Liver (tissue), 9 donors: ENCODE measurements around the gene HRH1. TPM values are rescaled to one million over a fixed set of nuclear protein-coding genes. Genes with fewer than 3 reads are reported as not detected.

ENCODE experiments used
- DNase-seq: peaks from one replicate; pipeline ENCODE4 v3.0.0-alpha.2; 2017; ENCODE audit warnings: low spot score
- H3K27ac ChIP-seq, 2 donors: one replicate each; pipeline ENCODE4 v1.7.0; 2013; ENCODE audit warnings: inconsistent platforms in 2 of 2, low read length in 2 of 2, control low read depth in 1 of 2, low read depth in 1 of 2, mild to moderate bottlenecking in 1 of 2
- H3K27me3 ChIP-seq, 4 donors: one replicate each; pipeline versions ENCODE4 v1.6.1 to v1.7.0; 2013; ENCODE audit warnings: low read length in 3 of 4, inconsistent platforms in 1 of 4, mild to moderate bottlenecking in 1 of 4, moderate library complexity in 1 of 4; ENCODE audit not compliant: control insufficient read depth in 4 of 4, insufficient read depth in 4 of 4
- H3K36me3 ChIP-seq, 4 donors: one replicate each; pipeline versions ENCODE4 v1.6.1 to v1.7.0; 2013; ENCODE audit warnings: low read length in 3 of 4, mild to moderate bottlenecking in 3 of 4, low read depth in 1 of 4, moderate library complexity in 1 of 4; ENCODE audit not compliant: control insufficient read depth in 4 of 4, insufficient read depth in 3 of 4
- H3K4me1 ChIP-seq, 4 donors: one replicate each; pipeline versions ENCODE4 v1.6.1 to v1.7.0; 2013; ENCODE audit warnings: low read length in 3 of 4, mild to moderate bottlenecking in 3 of 4, moderate library complexity in 1 of 4; ENCODE audit not compliant: control insufficient read depth in 4 of 4, insufficient read depth in 4 of 4
- H3K4me3 ChIP-seq, 3 donors: one replicate each; pipeline versions ENCODE4 v1.6.1 to v1.7.0; 2013; ENCODE audit warnings: low read length in 3 of 3, control low read depth in 1 of 3, low read depth in 1 of 3, mild to moderate bottlenecking in 1 of 3
- H3K9ac ChIP-seq, 2 donors: one replicate each; pipeline ENCODE4 v1.7.0; 2013; ENCODE audit warnings: low read length in 2 of 2, mild to moderate bottlenecking in 2 of 2, moderate library complexity in 2 of 2, control low read depth in 1 of 2, low read depth in 1 of 2
- H3K9me3 ChIP-seq, 4 donors: one replicate each; pipeline versions ENCODE4 v1.6.1 to v1.7.0; 2013; ENCODE audit warnings: low read length in 3 of 4; ENCODE audit not compliant: control insufficient read depth in 4 of 4
- CTCF ChIP-seq: fragments of 150-350 bp; IDR thresholded peaks from 2 replicates; pipeline ENCODE4 v1.5.1; 2017; ENCODE audit warnings: improper control_type of control experiment, low read depth, low read length; ENCODE audit not compliant: missing input control
- EGR1 ChIP-seq, 2 donors: IDR thresholded peaks; 2 replicates each; pipeline ENCODE4 v1.6.1; 2016 to 2018; ENCODE audit warnings: antibody characterized with exemption in 2 of 2, low read depth in 2 of 2
- FOXA1 ChIP-seq: IDR thresholded peaks from 2 replicates; pipeline ENCODE4 v1.6.1; 2016; ENCODE audit warnings: antibody characterized with exemption
- FOXA2 ChIP-seq: IDR thresholded peaks from 2 replicates; pipeline ENCODE4 v1.6.1; 2016; ENCODE audit warnings: antibody characterized with exemption
- GABPA ChIP-seq, 2 donors: IDR thresholded peaks in 1 of 2; conservative IDR thresholded peaks in 1 of 2; 2 replicates each; pipeline ENCODE4 v1.6.1; 2016; ENCODE audit warnings: antibody characterized with exemption in 2 of 2, mild to moderate bottlenecking in 1 of 2, moderate library complexity in 1 of 2
- HNF4A ChIP-seq, 2 donors: conservative IDR thresholded peaks; 2 replicates each; pipeline ENCODE4 v1.6.1; 2016; ENCODE audit warnings: antibody characterized with exemption in 2 of 2, mild to moderate bottlenecking in 2 of 2
- HNF4G ChIP-seq: IDR thresholded peaks from 2 replicates; pipeline ENCODE4 v1.6.1; 2016; ENCODE audit warnings: antibody characterized with exemption
- JUND ChIP-seq, 2 donors: IDR thresholded peaks; 2 replicates each; pipeline ENCODE4 v1.6.1; 2016; ENCODE audit warnings: antibody characterized with exemption in 2 of 2
- NR2F2 ChIP-seq: IDR thresholded peaks from 2 replicates; pipeline ENCODE4 v1.6.1; 2016; ENCODE audit warnings: antibody characterized with exemption
- RAD21 ChIP-seq, 2 donors: IDR thresholded peaks; 2 replicates each; pipeline ENCODE4 v1.6.1; 2016; ENCODE audit warnings: antibody characterized with exemption in 2 of 2, mild to moderate bottlenecking in 2 of 2
- RXRA ChIP-seq, 2 donors: IDR thresholded peaks; 2 replicates each; pipeline ENCODE4 v1.6.1; 2017 to 2018; ENCODE audit warnings: antibody characterized with exemption in 2 of 2, mild to moderate bottlenecking in 1 of 2
- SP1 ChIP-seq: IDR thresholded peaks from 2 replicates; pipeline ENCODE4 v1.6.1; 2018; ENCODE audit warnings: antibody characterized with exemption, mild to moderate bottlenecking
- TAF1 ChIP-seq: conservative IDR thresholded peaks from 2 replicates; pipeline ENCODE4 v1.6.1; 2016; ENCODE audit warnings: antibody characterized with exemption, mild to moderate bottlenecking
- YY1 ChIP-seq: IDR thresholded peaks from 2 replicates; pipeline ENCODE4 v1.6.1; 2016; ENCODE audit warnings: antibody characterized with exemption, mild to moderate bottlenecking
- ZBTB33 ChIP-seq: IDR thresholded peaks from 2 replicates; pipeline ENCODE4 v1.6.1; 2016; ENCODE audit warnings: antibody characterized with exemption
- WGBS: extraction: QIAGEN DNeasy Blood & Tissue Kit; methylation state at CpG from one replicate; pipeline ENCODE4 v1.1.7; 2013; 5-methylcytosine and 5-hydroxymethylcytosine counted together
- polyA plus RNA-seq, 2 donors: library from polyadenylated mRNA; stranded (reverse) in 1 of 2; unstranded in 1 of 2; fragments of 200-250 nt in 1 of 2; fragments of >200 nt in 1 of 2; fragmentation: Nextera tagmentation in 1 of 2; extraction: Ambion mirVana in 1 of 2; gene quantifications; one replicate each; pipeline versions ENCODE4 v1.2.1 to v1.2.3, GENCODE V29; 2013 to 2015
- total RNA-seq, 2 donors: library from RNA; depleted of rRNA; stranded (reverse); fragments of >200 nt; gene quantifications; one replicate each; pipeline ENCODE4 v1.2.3, GENCODE V29; 2014
- TF ChIP-seq, protein P1 (sequence below): IDR thresholded peaks from 2 replicates; pipeline ENCODE4 v1.6.1; 2016; ENCODE audit warnings: antibody characterized with exemption
- donor health status: healthy.
- donor health status: healthy.
- donor health status: healthy.
- donor health status: healthy.
- donor health status: healthy.

HRH1 gene
- total and polyA plus RNA-seq, 4 donors, result 0.07 to 1.3 (median 0.31) TPM

- Histone ChIP-seq H3K36me3 (no peaks in the 10 kb centered on the region), H3K27ac (no peak overlapping the region), H3K9ac (no peak overlapping the region), H3K27me3 (no peaks in the 10 kb centered on the region), H3K4me1 (no peaks in the 10 kb centered on the region), H3K9me3 (peaks cover 0 to 3% (median 1%) of the 10 kb centered on the region in 4 donors), H3K4me3 (no peak overlapping the region)
- DNase-seq, result no peak
- TF ChIP-seq RXRA (IDR thresholded peaks at IDR 0.05) (no peak), TAF1 (no peak), JUND (IDR thresholded peaks at IDR 0.05) (no peak), NR2F2 (no peak), SP1 (no peak), FOXA1 (no peak), EGR1 (IDR thresholded peaks at IDR 0.05; ENCODE audit: low read depth in 2 of 2) (no peak)
- 69% methylated on average over 4 of the region's 4 CpGs for WGBS
Measured at GRCh38 chr3:11198495-11198894, 44.2 kb downstream of the HRH1 start.

GRCh38 chr3:11199902-11200845 is 45.9 kb downstream of the HRH1 start:
- Histone ChIP-seq H3K4me1 (no peaks in the 10 kb centered on the region), H3K36me3 (no peaks in the 10 kb centered on the region), H3K4me3 (no peak overlapping the region), H3K27ac (no peak overlapping the region), H3K9me3 (no peaks in the 10 kb centered on the region), H3K9ac (no peak overlapping the region), H3K27me3 (no peaks in the 10 kb centered on the region)
- TF ChIP-seq RAD21 (IDR thresholded peaks at IDR 0.05), result no peak
- no peak for TF ChIP-seq HNF4G
- no peak for TF ChIP-seq EGR1 (IDR thresholded peaks at IDR 0.05; ENCODE audit: low read depth in 2 of 2)
- no peak for TF ChIP-seq HNF4A (conservative IDR thresholded peaks at IDR 0.05)
- TF ChIP-seq GABPA (IDR thresholded peaks at IDR 0.05 in 1 of 2, conservative IDR thresholded peaks at IDR 0.05 in 1 of 2), result no peak
- no peak for TF ChIP-seq YY1
- TF ChIP-seq FOXA2, result no peak
- TF ChIP-seq NR2F2, result no peak
- no peak for TF ChIP-seq RXRA (IDR thresholded peaks at IDR 0.05)
- TF ChIP-seq, protein P1, sequence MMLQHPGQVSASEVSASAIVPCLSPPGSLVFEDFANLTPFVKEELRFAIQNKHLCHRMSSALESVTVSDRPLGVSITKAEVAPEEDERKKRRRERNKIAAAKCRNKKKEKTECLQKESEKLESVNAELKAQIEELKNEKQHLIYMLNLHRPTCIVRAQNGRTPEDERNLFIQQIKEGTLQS, result no peak
- TF ChIP-seq CTCF, result no peak
- no peak for TF ChIP-seq TAF1
- no peak for TF ChIP-seq FOXA1
- 90% methylated on average over 5 of the region's 5 CpGs for WGBS
- DNase-seq, result no peak

DNA sequence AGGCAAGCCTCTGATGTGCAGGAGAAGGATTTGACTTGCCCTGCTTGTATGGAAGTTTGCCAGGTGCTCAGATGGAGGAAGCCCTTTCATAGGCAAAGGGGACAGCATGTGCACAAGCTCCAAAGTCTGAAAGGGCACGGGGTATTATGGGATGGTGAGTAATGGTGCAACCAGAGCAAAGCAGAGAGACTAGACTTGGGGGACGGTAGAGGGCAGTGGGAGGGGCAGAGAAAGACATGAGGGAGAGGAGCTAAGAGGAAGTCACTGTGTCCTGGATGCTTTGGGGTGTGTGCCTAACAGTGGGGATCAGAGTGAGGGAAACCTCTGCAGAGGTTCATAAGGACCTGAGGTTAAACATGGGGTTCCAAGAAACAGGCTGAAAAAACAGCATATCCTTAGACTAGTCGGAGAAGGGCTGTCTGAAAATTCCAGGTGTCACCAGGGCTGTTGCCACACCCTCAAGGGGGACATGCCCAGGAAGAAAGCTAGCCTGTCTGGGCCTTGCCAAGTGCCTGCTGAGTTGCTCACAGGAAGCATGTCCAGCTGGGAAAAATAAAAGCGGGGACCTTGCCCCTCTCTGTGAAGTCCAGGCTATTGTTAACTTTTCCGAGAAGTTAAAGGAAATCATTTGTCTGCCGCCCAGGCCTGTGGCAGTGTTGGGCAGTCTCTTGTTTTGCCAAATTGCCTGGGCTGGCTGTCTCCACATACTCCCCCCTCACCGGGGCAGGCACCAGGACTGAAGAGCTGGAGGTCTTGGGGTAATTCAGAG is 47.1 kb downstream of the HRH1 start:
- TF ChIP-seq HNF4A (conservative IDR thresholded peaks at IDR 0.05) (peak; percentile 20 to 24), ZBTB33 (no peak)
- no peak for DNase-seq
- H3K9ac ChIP-seq, result no peak overlapping the region
- no peaks in the 10 kb centered on the region for H3K4me1 ChIP-seq
- no peaks in the 10 kb centered on the region for H3K36me3 ChIP-seq
- WGBS, result 63% methylated on average over 7 of the region's 7 CpGs
- H3K4me3 ChIP-seq, result no peak overlapping the region
- H3K27ac ChIP-seq, result no peak overlapping the region
- no peaks in the 10 kb centered on the region for H3K27me3 ChIP-seq
- no peaks in the 10 kb centered on the region for H3K9me3 ChIP-seq
